CD4-positive, alpha-beta T cell (primary cell): ENCODE measurements around the gene SDS. TPM values are rescaled to one million over a fixed set of nuclear protein-coding genes. Genes with fewer than 3 reads are reported as not detected.

Experiments used
- ATAC-seq: fragments of 200-7000 bp; cut with Tn5 transposase; one replicate; pipeline ENCODE4 v1.10.0; 2022; ENCODE audit warnings: mild to moderate bottlenecking; ENCODE audit not compliant: poor library complexity
- CTCF ChIA-PET: fragments of 350-600 bp; sonication (Branson Sonifier 250); formaldehyde crosslinking; loops from one replicate; lab custom pipeline; 2021; ENCODE audit warnings: antibody characterized with exemption, inconsistent platforms; lab: Charles Lee
- POLR2A ChIA-PET: fragments of 350-600 bp; sonication (Branson Sonifier 250); formaldehyde crosslinking; loops from one replicate; lab custom pipeline; 2021; ENCODE audit warnings: antibody characterized with exemption, inconsistent platforms; lab: Charles Lee
- DNase-seq, 14 experiments: peaks; one replicate each; pipeline ENCODE4 v3.0.0-alpha.2; 2013 to 2020; ENCODE audit warnings: mixed read lengths in 2 of 14
- H3K27ac ChIP-seq, 2 donors: one replicate each; pipeline versions ENCODE4 v1.5.1 to v1.7.0; 2013; ENCODE audit warnings: low read length in 2 of 2, low read depth in 1 of 2, mild to moderate bottlenecking in 1 of 2
- H3K27me3 ChIP-seq, 2 experiments: 1 replicate in 1 of 2; 2 replicates in 1 of 2; pipeline versions ENCODE4 v1.6.1 to v1.7.0; 2013; ENCODE audit warnings: low read length in 2 of 2, control low read depth in 1 of 2, mild to moderate bottlenecking in 1 of 2, moderate library complexity in 1 of 2; ENCODE audit not compliant: insufficient read depth in 2 of 2, control insufficient read depth in 1 of 2
- H3K36me3 ChIP-seq: one replicate; pipeline ENCODE4 v1.6.1; 2013; ENCODE audit warnings: low read length, control low read depth; ENCODE audit not compliant: insufficient read depth
- H3K4me1 ChIP-seq: one replicate; pipeline ENCODE4 v1.6.1; 2013; ENCODE audit warnings: low read length, control low read depth; ENCODE audit not compliant: insufficient read depth
- H3K4me3 ChIP-seq: one replicate; pipeline ENCODE4 v1.5.1; 2013; ENCODE audit warnings: mild to moderate bottlenecking, low read length, moderate library complexity
- H3K9me3 ChIP-seq, 2 experiments: 1 replicate in 1 of 2; 2 replicates in 1 of 2; pipeline versions ENCODE4 v1.6.1 to v1.7.0; 2013; ENCODE audit warnings: low read length in 2 of 2, mild to moderate bottlenecking in 2 of 2, control low read depth in 1 of 2, moderate library complexity in 1 of 2; ENCODE audit not compliant: control insufficient read depth in 1 of 2, insufficient read depth in 1 of 2
- H3K27ac Mint-ChIP-seq: one replicate; pipeline ENCODE4 v1.8.0; 2020; ENCODE audit warnings: mixed read lengths
- H3K27me3 Mint-ChIP-seq: one replicate; pipeline ENCODE4 v1.8.0; 2021; ENCODE audit warnings: mixed read lengths
- H3K36me3 Mint-ChIP-seq: one replicate; pipeline ENCODE4 v1.8.0; 2021; ENCODE audit warnings: low read depth, mixed read lengths
- H3K4me1 Mint-ChIP-seq: one replicate; pipeline ENCODE4 v1.8.0; 2021; ENCODE audit warnings: low read depth, mixed read lengths
- H3K4me3 Mint-ChIP-seq: one replicate; pipeline ENCODE4 v1.8.0; 2020; ENCODE audit warnings: mild to moderate bottlenecking, mixed read lengths
- H3K9me3 Mint-ChIP-seq: one replicate; pipeline ENCODE4 v1.8.0; 2020; ENCODE audit warnings: mixed read lengths
- intact Hi-C, 2 experiments: fragments of 100-400 bp; cut with DNase I in 1 of 2; cut with micrococcal nuclease in 1 of 2; formaldehyde crosslinking; loops; one replicate each; pipeline versions ENCODE4 v1.15.1 to v1.9.0; 2023 to 2025; cut with DNase I, micrococcal nuclease
- total RNA-seq, 174 experiments: library from RNA in 2 of 174; stranded (reverse) in 2 of 174; gene quantifications; one replicate each; pipeline ENCODE4 v1.2.3 and lab custom pipeline; 2021 to 2026
- TF ChIP-seq, protein P1 (sequence below): fragments of 200-600 bp; IDR thresholded peaks from one replicate; pipeline ENCODE4 v1.8.0; 2022; ENCODE audit warnings: antibody characterized with exemption, mild to moderate bottlenecking

SDS gene
- total RNA-seq, 2 experiments from 2014 or later: not detected

DNA sequence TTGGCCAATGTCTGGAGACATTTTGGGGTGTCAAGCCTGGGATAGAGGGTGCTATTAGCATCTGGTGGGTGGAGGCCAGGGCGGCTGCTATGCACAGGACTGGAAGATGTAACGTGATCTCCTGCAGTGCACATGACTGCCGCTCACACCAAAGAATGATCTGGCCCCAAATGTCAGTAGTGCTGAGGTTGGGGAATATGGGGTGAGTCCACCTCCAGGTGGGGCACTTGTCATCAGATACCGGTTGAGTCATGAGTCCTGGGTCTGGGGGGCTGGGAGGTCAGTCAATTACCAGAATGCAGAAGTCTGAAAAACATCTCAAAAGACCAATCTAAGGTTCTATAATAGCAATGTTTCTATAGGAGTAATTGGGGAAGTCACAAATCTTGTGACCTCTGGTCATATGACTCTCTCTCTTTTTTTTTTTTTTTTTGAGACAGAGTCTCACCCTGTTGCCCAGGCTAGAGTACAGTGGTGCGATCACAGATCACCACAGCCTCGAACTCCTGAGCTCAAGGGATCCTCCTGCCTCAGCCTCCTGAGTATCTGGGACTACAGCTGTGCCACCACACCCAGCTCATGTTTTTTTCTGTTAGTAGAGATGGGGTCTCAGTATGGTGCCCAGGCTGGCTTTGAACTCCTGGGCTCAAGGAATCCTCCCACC, 12.5 kb upstream of the SDS start:
- ATAC-seq (no peak), DNase-seq (peak in 3 of 14 experiments; percentile 4 to 73 (median 60))
- ChIA-PET POLR2A (interaction anchor here (0.7 kb wide), 1 partner anchor 1717 kb away, joined by 6 read pairs; no protein-coding TSS in a partner anchor), CTCF (no interaction called here)
- TF ChIP-seq, protein P1, sequence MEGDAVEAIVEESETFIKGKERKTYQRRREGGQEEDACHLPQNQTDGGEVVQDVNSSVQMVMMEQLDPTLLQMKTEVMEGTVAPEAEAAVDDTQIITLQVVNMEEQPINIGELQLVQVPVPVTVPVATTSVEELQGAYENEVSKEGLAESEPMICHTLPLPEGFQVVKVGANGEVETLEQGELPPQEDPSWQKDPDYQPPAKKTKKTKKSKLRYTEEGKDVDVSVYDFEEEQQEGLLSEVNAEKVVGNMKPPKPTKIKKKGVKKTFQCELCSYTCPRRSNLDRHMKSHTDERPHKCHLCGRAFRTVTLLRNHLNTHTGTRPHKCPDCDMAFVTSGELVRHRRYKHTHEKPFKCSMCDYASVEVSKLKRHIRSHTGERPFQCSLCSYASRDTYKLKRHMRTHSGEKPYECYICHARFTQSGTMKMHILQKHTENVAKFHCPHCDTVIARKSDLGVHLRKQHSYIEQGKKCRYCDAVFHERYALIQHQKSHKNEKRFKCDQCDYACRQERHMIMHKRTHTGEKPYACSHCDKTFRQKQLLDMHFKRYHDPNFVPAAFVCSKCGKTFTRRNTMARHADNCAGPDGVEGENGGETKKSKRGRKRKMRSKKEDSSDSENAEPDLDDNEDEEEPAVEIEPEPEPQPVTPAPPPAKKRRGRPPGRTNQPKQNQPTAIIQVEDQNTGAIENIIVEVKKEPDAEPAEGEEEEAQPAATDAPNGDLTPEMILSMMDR: no peak
- Mint-ChIP-seq H3K27ac (no peak overlapping the region), H3K9me3 (no peaks in the 10 kb centered on the region), H3K4me3 (no peak overlapping the region), H3K27me3 (peaks cover under 1% of the 10 kb centered on the region), H3K36me3 (no peaks in the 10 kb centered on the region), H3K4me1 (no peaks in the 10 kb centered on the region)
- no peak overlapping the region for H3K27ac ChIP-seq
- no peaks in the 10 kb centered on the region for H3K9me3 ChIP-seq
- H3K36me3 ChIP-seq: no peaks in the 10 kb centered on the region
- H3K4me1 ChIP-seq: no peaks in the 10 kb centered on the region
- no peaks in the 10 kb centered on the region for H3K27me3 ChIP-seq
- no peak overlapping the region for H3K4me3 ChIP-seq
- intact Hi-C loops: no loop called here

DNA sequence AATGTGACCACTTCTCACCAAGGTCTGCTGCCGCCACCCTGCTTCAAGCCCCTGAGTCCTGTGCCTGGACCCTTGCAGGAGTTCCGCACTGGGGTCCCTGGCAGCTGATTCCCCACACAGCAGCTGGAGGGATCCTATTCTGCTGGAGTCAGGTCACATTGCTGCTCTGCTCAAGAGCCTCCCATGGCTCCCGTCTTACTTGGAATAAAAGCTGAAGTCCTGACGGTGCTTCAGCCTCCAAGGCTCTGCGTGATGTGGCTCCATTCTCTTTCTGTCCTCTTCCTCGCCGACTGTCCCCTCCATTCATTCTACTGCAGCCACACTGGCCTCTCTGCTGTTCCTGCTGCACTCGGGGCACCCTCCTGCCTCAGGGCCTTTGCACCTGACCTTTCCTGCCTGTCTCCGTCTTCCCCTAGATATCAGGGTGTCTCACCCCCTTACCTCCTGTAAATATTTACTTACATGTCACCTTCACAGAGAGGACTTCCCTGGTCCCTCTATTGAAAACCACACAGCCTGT, 10.9 kb upstream of the SDS start:
- ChIA-PET CTCF (no interaction called here), POLR2A (no interaction called here)
- Histone ChIP-seq H3K27ac (no peak overlapping the region), H3K36me3 (no peaks in the 10 kb centered on the region), H3K27me3 (no peaks in the 10 kb centered on the region), H3K4me1 (no peaks in the 10 kb centered on the region), H3K9me3 (no peaks in the 10 kb centered on the region), H3K4me3 (no peak overlapping the region)
- H3K9me3 Mint-ChIP-seq: no peaks in the 10 kb centered on the region
- no peaks in the 10 kb centered on the region for H3K4me1 Mint-ChIP-seq
- no peak for ATAC-seq
- H3K36me3 Mint-ChIP-seq: no peaks in the 10 kb centered on the region
- no peak overlapping the region for H3K4me3 Mint-ChIP-seq
- no peak overlapping the region for H3K27ac Mint-ChIP-seq
- TF ChIP-seq, protein P1: no peak
- peaks cover 10% of the 10 kb centered on the region for H3K27me3 Mint-ChIP-seq
- DNase-seq: no peak
- intact Hi-C loops: no loop called here

DNA sequence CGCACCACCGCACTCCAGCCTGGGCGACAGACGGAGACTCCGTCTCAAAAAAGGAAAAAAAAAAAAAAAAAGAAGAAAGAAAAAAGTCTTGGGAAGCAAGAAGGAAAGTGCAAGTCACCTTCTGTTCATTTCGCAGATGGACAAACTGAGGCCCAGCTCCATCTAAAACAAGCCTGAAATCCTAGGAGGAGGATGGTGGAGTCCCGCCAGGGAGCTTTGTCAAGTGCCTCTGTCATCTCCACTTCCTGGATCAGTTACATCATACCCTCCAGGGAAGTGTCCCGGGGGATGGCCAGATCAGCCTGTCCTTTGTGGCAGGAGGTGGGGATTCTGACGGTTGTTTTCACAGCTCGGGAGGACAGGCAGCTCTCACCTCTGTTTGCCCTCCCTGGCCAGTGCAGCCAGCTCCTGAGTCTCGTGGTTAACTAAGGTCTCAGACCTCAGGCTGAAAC, 9.8 kb upstream of the SDS start:
- no peak for ATAC-seq
- Histone ChIP-seq H3K9me3 (no peaks in the 10 kb centered on the region), H3K36me3 (no peaks in the 10 kb centered on the region), H3K4me1 (no peaks in the 10 kb centered on the region), H3K27me3 (no peaks in the 10 kb centered on the region), H3K27ac (no peak overlapping the region), H3K4me3 (no peak overlapping the region)
- no peaks in the 10 kb centered on the region for H3K9me3 Mint-ChIP-seq
- ChIA-PET POLR2A (no interaction called here), CTCF (no interaction called here)
- TF ChIP-seq, protein P1: no peak
- H3K4me3 Mint-ChIP-seq: no peak overlapping the region
- no peak overlapping the region for H3K27ac Mint-ChIP-seq
- DNase-seq: peak in 1 of 14 experiments; percentile 25
- intact Hi-C loops: no loop called here
- no peaks in the 10 kb centered on the region for H3K4me1 Mint-ChIP-seq
- peaks cover 10% of the 10 kb centered on the region for H3K27me3 Mint-ChIP-seq
- H3K36me3 Mint-ChIP-seq: no peaks in the 10 kb centered on the region
